GM23338 (cell line): ENCODE data around the gene CCDC91. TPM values are rescaled to one million over a fixed set of nuclear protein-coding genes. Genes with fewer than 3 reads are reported as not detected.
"Not testable (repeated sequence)": the region's sequence is repeated elsewhere in the genome, so short reads cannot be mapped to it uniquely, and the experiment has no call there.

Experiments used
- ATAC-seq: fragments of 200-7000 bp; cut with Tn5 transposase; 3 replicates; pipeline ENCODE4 v1.9.1; 2020
- DNase-seq: peaks from one replicate; pipeline ENCODE4 v3.0.0-alpha.2; 2015; ENCODE audit warnings: low spot score
- H2AFZ ChIP-seq: fragments of 200-600 bp; sonication (generic); 2 replicates; pipeline ENCODE4 v1.8.0; 2016; ENCODE audit warnings: antibody characterized with exemption, mild to moderate bottlenecking, moderate library complexity
- H3F3A ChIP-seq: fragments of 200-600 bp; sonication (generic); replicated peaks from 2 replicates; pipeline ENCODE4 v1.8.0; 2017; ENCODE audit warnings: antibody characterized with exemption, mixed run types, low read depth
- H3K27ac ChIP-seq: fragments of 200-600 bp; sonication (generic); 2 replicates; pipeline ENCODE4 v1.6.1; 2016; ENCODE audit warnings: low read depth
- H3K27me3 ChIP-seq: fragments of 200-600 bp; sonication (generic); 2 replicates; pipeline ENCODE4 v1.8.0; 2016; ENCODE audit warnings: mild to moderate bottlenecking, mixed run types, moderate library complexity; ENCODE audit not compliant: insufficient read depth
- H3K36me3 ChIP-seq: fragments of 200-600 bp; sonication (generic); 2 replicates; pipeline ENCODE4 v1.8.0; 2016; ENCODE audit warnings: mild to moderate bottlenecking; ENCODE audit not compliant: insufficient read depth
- H3K4me1 ChIP-seq: fragments of 200-600 bp; sonication (generic); 2 replicates; pipeline ENCODE4 v1.8.0; 2016; ENCODE audit warnings: mild to moderate bottlenecking, moderate library complexity; ENCODE audit not compliant: insufficient read depth
- H3K4me2 ChIP-seq: fragments of 200-600 bp; sonication (generic); 2 replicates; pipeline ENCODE4 v1.7.1; 2017; ENCODE audit warnings: mixed run types
- H3K4me3 ChIP-seq: fragments of 200-600 bp; sonication (generic); 2 replicates; pipeline ENCODE4 v1.6.1; 2016; ENCODE audit warnings: mixed run types
- H3K79me2 ChIP-seq: fragments of 200-600 bp; sonication (generic); replicated peaks from 2 replicates; pipeline ENCODE4 v1.8.0; 2017; ENCODE audit warnings: mild to moderate bottlenecking; ENCODE audit not compliant: insufficient read depth
- H3K9me2 ChIP-seq: fragments of 200-600 bp; sonication (generic); 2 replicates; pipeline ENCODE4 v1.8.0; 2017; ENCODE audit not compliant: insufficient read depth
- H4K20me1 ChIP-seq: fragments of 200-600 bp; sonication (generic); replicated peaks from 2 replicates; pipeline ENCODE4 v1.8.0; 2017; ENCODE audit warnings: mild to moderate bottlenecking; ENCODE audit not compliant: insufficient read depth
- H3K27ac Mint-ChIP-seq: 2 replicates; pipeline ENCODE4 v1.8.0; 2020; ENCODE audit warnings: inconsistent platforms, mild to moderate bottlenecking, moderate library complexity, mixed read lengths
- H3K27me3 Mint-ChIP-seq: 3 replicates; pipeline ENCODE4 v1.8.0; 2022; ENCODE audit warnings: low read depth, mild to moderate bottlenecking, moderate library complexity, mixed read lengths, inconsistent platforms; ENCODE audit not compliant: insufficient read depth, poor library complexity
- H3K36me3 Mint-ChIP-seq: 3 replicates; pipeline ENCODE4 v1.8.0; 2021; ENCODE audit warnings: low read depth, mild to moderate bottlenecking, inconsistent platforms, moderate library complexity, mixed read lengths
- H3K4me1 Mint-ChIP-seq: 3 replicates; pipeline ENCODE4 v1.8.0; 2020; ENCODE audit warnings: mild to moderate bottlenecking, inconsistent platforms, mixed read lengths
- H3K4me3 Mint-ChIP-seq: 3 replicates; pipeline ENCODE4 v1.8.0; 2021; ENCODE audit warnings: moderate library complexity, mild to moderate bottlenecking, inconsistent platforms, mixed read lengths
- H3K9me3 Mint-ChIP-seq: 3 replicates; pipeline ENCODE4 v1.8.0; 2020; ENCODE audit warnings: moderate library complexity, mild to moderate bottlenecking, inconsistent platforms, mixed read lengths
- CTCF ChIP-seq, 2 experiments: fragments of 200-600 bp in 1 of 2; sonication (generic) in 1 of 2; conservative IDR thresholded peaks; 2 replicates each; pipeline versions ENCODE4 v1.5.1 to v1.6.1; 2016 to 2017; ENCODE audit warnings: antibody characterized with exemption in 2 of 2, low read depth in 2 of 2, mild to moderate bottlenecking in 2 of 2, moderate library complexity in 1 of 2
- JUNB ChIP-seq: IDR thresholded peaks from one replicate; pipeline ENCODE4 v1.6.1; 2016; ENCODE audit warnings: antibody characterized with exemption; ENCODE audit not compliant: unreplicated experiment
- POLR2AphosphoS5 ChIP-seq: IDR thresholded peaks from 2 replicates; pipeline ENCODE4 v1.6.1; 2016; ENCODE audit warnings: antibody characterized with exemption, low read depth
- ZNF331 ChIP-seq: fragments of 250-450 bp; sonication (Bioruptor Pico); IDR thresholded peaks from 2 replicates; pipeline ENCODE4 v1.5.0; 2020; ENCODE audit warnings: low read depth, mild to moderate bottlenecking, moderate library complexity
- polyA plus RNA-seq: library from polyadenylated mRNA; unstranded; fragments of >200 nt; fragmentation: Nextera tagmentation; extraction: Ambion mirVana; gene quantifications from 2 replicates; pipeline ENCODE4 v1.2.1, GENCODE V29; 2016
- total RNA-seq: library from RNA; depleted of rRNA; stranded (reverse); fragments of >200 nt; shearing (Covaris generic); gene quantifications from 2 replicates; pipeline ENCODE4 v1.2.3, GENCODE V29; 2014
- TF ChIP-seq, protein P1 (sequence below): IDR thresholded peaks from one replicate; pipeline ENCODE4 v1.6.1; 2018; ENCODE audit warnings: antibody characterized with exemption; ENCODE audit not compliant: unreplicated experiment
- TF ChIP-seq, protein P2 (sequence below): fragments of 250-450 bp; sonication (Bioruptor Pico); IDR thresholded peaks from 2 replicates; pipeline ENCODE4 v1.5.0; 2020; ENCODE audit warnings: mild to moderate bottlenecking, moderate library complexity
- TF ChIP-seq, protein P3 (sequence below): IDR thresholded peaks from 2 replicates; pipeline ENCODE4 v1.6.1; 2016; ENCODE audit warnings: antibody characterized with exemption

CCDC91 gene
- total and polyA plus RNA-seq, 2 experiments from 2014 or later: 24.7 to 48.7 TPM

DNA sequence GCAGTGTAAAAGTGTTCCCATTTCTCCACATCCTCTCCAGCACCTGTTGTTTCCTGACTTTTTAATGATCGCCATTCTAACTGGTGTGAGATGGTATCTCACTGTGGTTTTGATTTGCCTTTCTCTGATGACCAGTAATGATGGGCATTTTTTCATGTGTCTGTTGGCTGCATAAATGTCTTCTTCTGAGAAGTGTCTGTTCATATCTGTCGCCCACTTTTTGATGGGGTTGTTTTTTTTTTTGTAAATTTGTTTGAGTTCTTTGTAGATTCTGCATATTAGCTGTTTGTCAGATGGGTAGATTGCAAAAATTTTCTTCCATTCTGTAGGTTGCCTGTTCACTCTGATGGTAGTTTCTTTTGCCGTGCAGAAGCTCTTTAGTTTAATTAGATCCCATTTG is 140.0 kb downstream of the CCDC91 start:
- H3K36me3 Mint-ChIP-seq: peaks cover 26% of the 10 kb centered on the region; the same call in 2 of the 3 replicates
- H3K27me3 Mint-ChIP-seq, H3K27ac Mint-ChIP-seq: not testable (repeated sequence)

DNA sequence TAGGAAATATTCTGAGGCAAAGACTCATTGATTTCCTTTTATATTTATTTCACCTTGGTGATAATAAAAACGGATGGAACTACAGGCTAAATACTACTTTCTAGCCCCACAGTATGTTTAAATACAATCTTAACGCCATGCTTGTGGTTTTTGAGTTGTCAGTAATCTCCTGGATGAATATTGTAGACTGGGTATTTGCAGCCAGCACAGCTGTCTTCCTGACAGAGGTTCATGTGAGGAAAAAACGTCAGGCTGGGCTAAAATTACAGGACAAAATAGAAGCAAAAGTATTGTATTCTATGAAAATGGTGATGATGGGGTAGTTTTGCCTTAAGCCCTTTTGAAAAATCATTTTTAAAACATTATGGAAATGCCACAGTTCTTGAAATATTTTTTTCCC is 140.9 kb downstream of the CCDC91 start:
- Histone ChIP-seq H4K20me1 (no peaks in the 10 kb centered on the region), H2AFZ (no peak overlapping the region), H3F3A (no peaks in the 10 kb centered on the region), H3K27ac (no peak overlapping the region), H3K9me2 (no peaks in the 10 kb centered on the region), H3K27me3 (no peaks in the 10 kb centered on the region), H3K79me2 (no peaks in the 10 kb centered on the region; the same call in 1 of the 2 replicates), H3K4me2 (no peak overlapping the region), H3K4me3 (no peak overlapping the region), H3K36me3 (no peaks in the 10 kb centered on the region), H3K4me1 (peaks cover 3% of the 10 kb centered on the region; the same call in 1 of the 2 replicates)
- H3K27me3 Mint-ChIP-seq: no peaks in the 10 kb centered on the region
- peaks cover 26% of the 10 kb centered on the region; the same call in 2 of the 3 replicates for H3K36me3 Mint-ChIP-seq
- no peak for TF ChIP-seq POLR2AphosphoS5
- no peak for TF ChIP-seq JUNB
- TF ChIP-seq, protein P1, sequence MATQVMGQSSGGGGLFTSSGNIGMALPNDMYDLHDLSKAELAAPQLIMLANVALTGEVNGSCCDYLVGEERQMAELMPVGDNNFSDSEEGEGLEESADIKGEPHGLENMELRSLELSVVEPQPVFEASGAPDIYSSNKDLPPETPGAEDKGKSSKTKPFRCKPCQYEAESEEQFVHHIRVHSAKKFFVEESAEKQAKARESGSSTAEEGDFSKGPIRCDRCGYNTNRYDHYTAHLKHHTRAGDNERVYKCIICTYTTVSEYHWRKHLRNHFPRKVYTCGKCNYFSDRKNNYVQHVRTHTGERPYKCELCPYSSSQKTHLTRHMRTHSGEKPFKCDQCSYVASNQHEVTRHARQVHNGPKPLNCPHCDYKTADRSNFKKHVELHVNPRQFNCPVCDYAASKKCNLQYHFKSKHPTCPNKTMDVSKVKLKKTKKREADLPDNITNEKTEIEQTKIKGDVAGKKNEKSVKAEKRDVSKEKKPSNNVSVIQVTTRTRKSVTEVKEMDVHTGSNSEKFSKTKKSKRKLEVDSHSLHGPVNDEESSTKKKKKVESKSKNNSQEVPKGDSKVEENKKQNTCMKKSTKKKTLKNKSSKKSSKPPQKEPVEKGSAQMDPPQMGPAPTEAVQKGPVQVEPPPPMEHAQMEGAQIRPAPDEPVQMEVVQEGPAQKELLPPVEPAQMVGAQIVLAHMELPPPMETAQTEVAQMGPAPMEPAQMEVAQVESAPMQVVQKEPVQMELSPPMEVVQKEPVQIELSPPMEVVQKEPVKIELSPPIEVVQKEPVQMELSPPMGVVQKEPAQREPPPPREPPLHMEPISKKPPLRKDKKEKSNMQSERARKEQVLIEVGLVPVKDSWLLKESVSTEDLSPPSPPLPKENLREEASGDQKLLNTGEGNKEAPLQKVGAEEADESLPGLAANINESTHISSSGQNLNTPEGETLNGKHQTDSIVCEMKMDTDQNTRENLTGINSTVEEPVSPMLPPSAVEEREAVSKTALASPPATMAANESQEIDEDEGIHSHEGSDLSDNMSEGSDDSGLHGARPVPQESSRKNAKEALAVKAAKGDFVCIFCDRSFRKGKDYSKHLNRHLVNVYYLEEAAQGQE: no peak
- TF ChIP-seq, protein P2, sequence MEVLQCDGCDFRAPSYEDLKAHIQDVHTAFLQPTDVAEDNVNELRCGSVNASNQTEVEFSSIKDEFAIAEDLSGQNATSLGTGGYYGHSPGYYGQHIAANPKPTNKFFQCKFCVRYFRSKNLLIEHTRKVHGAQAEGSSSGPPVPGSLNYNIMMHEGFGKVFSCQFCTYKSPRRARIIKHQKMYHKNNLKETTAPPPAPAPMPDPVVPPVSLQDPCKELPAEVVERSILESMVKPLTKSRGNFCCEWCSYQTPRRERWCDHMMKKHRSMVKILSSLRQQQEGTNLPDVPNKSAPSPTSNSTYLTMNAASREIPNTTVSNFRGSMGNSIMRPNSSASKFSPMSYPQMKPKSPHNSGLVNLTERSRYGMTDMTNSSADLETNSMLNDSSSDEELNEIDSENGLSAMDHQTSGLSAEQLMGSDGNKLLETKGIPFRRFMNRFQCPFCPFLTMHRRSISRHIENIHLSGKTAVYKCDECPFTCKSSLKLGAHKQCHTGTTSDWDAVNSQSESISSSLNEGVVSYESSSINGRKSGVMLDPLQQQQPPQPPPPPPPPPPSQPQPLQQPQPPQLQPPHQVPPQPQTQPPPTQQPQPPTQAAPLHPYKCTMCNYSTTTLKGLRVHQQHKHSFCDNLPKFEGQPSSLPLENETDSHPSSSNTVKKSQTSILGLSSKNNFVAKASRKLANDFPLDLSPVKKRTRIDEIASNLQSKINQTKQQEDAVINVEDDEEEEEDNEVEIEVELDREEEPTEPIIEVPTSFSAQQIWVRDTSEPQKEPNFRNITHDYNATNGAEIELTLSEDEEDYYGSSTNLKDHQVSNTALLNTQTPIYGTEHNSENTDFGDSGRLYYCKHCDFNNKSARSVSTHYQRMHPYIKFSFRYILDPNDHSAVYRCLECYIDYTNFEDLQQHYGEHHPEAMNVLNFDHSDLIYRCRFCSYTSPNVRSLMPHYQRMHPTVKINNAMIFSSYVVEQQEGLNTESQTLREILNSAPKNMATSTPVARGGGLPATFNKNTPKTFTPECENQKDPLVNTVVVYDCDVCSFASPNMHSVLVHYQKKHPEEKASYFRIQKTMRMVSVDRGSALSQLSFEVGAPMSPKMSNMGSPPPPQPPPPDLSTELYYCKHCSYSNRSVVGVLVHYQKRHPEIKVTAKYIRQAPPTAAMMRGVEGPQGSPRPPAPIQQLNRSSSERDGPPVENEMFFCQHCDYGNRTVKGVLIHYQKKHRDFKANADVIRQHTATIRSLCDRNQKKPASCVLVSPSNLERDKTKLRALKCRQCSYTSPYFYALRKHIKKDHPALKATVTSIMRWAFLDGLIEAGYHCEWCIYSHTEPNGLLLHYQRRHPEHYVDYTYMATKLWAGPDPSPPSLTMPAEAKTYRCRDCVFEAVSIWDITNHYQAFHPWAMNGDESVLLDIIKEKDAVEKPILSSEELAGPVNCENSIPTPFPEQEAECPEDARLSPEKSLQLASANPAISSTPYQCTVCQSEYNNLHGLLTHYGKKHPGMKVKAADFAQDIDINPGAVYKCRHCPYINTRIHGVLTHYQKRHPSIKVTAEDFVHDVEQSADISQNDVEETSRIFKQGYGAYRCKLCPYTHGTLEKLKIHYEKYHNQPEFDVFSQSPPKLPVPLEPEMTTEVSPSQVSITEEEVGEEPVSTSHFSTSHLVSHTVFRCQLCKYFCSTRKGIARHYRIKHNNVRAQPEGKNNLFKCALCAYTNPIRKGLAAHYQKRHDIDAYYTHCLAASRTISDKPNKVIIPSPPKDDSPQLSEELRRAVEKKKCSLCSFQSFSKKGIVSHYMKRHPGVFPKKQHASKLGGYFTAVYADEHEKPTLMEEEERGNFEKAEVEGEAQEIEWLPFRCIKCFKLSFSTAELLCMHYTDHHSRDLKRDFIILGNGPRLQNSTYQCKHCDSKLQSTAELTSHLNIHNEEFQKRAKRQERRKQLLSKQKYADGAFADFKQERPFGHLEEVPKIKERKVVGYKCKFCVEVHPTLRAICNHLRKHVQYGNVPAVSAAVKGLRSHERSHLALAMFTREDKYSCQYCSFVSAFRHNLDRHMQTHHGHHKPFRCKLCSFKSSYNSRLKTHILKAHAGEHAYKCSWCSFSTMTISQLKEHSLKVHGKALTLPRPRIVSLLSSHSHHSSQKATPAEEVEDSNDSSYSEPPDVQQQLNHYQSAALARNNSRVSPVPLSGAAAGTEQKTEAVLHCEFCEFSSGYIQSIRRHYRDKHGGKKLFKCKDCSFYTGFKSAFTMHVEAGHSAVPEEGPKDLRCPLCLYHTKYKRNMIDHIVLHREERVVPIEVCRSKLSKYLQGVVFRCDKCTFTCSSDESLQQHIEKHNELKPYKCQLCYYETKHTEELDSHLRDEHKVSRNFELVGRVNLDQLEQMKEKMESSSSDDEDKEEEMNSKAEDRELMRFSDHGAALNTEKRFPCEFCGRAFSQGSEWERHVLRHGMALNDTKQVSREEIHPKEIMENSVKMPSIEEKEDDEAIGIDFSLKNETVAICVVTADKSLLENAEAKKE (CRISPR knock-in tag): no peak
- no peak for TF ChIP-seq ZNF331 (CRISPR knock-in tag)
- TF ChIP-seq, protein P3, sequence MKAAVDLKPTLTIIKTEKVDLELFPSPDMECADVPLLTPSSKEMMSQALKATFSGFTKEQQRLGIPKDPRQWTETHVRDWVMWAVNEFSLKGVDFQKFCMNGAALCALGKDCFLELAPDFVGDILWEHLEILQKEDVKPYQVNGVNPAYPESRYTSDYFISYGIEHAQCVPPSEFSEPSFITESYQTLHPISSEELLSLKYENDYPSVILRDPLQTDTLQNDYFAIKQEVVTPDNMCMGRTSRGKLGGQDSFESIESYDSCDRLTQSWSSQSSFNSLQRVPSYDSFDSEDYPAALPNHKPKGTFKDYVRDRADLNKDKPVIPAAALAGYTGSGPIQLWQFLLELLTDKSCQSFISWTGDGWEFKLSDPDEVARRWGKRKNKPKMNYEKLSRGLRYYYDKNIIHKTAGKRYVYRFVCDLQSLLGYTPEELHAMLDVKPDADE: no peak
- no peak for TF ChIP-seq CTCF (conservative IDR thresholded peaks at IDR 0.05; ENCODE audit: low read depth in 2 of 2)
- H3K27ac Mint-ChIP-seq: no peak overlapping the region
- H3K4me3 Mint-ChIP-seq: no peak overlapping the region
- ATAC-seq: no peak
- no peak for DNase-seq
- H3K9me3 Mint-ChIP-seq: peaks cover 15% of the 10 kb centered on the region
- peaks cover 2% of the 10 kb centered on the region; the same call in 1 of the 3 replicates for H3K4me1 Mint-ChIP-seq

More for the DNA sequence above, 140.0 kb downstream of the CCDC91 start:
- not testable (repeated sequence) for H3K27ac ChIP-seq, H4K20me1 ChIP-seq, H3K27me3 ChIP-seq, ATAC-seq, H2AFZ ChIP-seq, H3K4me3 Mint-ChIP-seq, H3K4me1 Mint-ChIP-seq, H3K79me2 ChIP-seq, H3K4me2 ChIP-seq, H3F3A ChIP-seq, H3K36me3 ChIP-seq, DNase-seq, H3K4me1 ChIP-seq, H3K9me2 ChIP-seq, H3K4me3 ChIP-seq
- H3K9me3 Mint-ChIP-seq: peaks cover 15% of the 10 kb centered on the region
